GM12892 (cell line): ENCODE data around the gene PVR. TPM values are rescaled to one million over a fixed set of nuclear protein-coding genes. Genes with fewer than 3 reads are reported as not detected.

Source experiments
- DNase-seq: peaks from one replicate; pipeline ENCODE4 v3.0.0; 2011; ENCODE audit not compliant: insufficient read length
- FAIRE-seq: peaks from 2 replicates; lab custom pipeline; 2011; peaks lifted over from hg19 to GRCh38; lab: Jason Lieb, UNC
- POLR2A ChIP-seq: IDR thresholded peaks from 2 replicates; pipeline ENCODE4 v1.6.1; 2011; ENCODE audit warnings: low read depth, low read length, control low read depth
- POLR2AphosphoS5 ChIP-seq: IDR thresholded peaks from 2 replicates; pipeline ENCODE4 v1.6.1; 2011; ENCODE audit warnings: low read depth, low read length, control low read depth
- TAF1 ChIP-seq: IDR thresholded peaks from 2 replicates; pipeline ENCODE4 v1.6.1; 2011; ENCODE audit warnings: low read depth, mild to moderate bottlenecking, control low read depth, low read length, borderline replicate concordance
- polyA plus RNA-seq: library from polyadenylated mRNA; unstranded; fragments of >200 nt; gene quantifications from one replicate; pipeline ENCODE4 v1.2.1, GENCODE V29; 2012; ENCODE audit warnings: missing spikeins, inconsistent platforms; ENCODE audit not compliant: missing spikeins

PVR gene, protein sequence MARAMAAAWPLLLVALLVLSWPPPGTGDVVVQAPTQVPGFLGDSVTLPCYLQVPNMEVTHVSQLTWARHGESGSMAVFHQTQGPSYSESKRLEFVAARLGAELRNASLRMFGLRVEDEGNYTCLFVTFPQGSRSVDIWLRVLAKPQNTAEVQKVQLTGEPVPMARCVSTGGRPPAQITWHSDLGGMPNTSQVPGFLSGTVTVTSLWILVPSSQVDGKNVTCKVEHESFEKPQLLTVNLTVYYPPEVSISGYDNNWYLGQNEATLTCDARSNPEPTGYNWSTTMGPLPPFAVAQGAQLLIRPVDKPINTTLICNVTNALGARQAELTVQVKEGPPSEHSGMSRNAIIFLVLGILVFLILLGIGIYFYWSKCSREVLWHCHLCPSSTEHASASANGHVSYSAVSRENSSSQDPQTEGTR
- not detected for polyA plus RNA-seq

DNA sequence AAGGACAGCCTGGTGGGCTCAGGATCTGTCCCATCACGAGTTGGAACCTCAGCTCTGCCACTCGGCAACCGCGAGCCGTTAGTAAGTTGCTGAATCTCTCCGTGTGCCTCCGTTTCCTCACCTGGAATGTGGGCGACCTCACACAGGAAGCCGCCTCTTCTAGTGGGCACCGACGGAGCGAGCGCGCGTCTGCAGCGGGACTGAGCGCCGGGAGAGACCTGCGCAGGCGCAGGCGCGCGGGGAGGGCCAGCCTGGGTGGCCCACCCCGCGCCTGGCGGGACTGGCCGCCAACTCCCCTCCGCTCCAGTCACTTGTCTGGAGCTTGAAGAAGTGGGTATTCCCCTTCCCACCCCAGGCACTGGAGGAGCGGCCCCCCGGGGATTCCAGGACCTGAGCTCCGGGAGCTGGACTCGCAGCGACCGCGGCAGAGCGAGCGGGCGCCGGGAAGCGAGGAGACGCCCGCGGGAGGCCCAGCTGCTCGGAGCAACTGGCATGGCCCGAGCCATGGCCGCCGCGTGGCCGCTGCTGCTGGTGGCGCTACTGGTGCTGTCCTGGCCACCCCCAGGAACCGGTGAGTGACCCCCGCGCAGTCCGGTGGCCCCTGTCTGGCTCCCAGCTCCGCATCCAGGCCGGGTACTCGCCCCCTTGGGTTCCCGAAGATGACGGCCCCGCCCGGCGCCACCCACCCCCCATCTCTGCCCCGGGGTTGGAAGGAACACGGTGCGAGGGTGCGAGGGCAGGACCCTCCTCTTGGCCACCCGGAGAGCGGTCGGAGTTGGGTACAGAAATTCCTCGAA, at the start of gene PVR:
Gene PVR (plus strand): TSS at position 306 of the 797 bp plus-strand sequence. CDS start 187 bp downstream, at position 493.
- TF ChIP-seq TAF1 (no peak), POLR2A (no peak), POLR2AphosphoS5 (no peak)
- FAIRE-seq (no peak), DNase-seq (no peak)

DNA sequence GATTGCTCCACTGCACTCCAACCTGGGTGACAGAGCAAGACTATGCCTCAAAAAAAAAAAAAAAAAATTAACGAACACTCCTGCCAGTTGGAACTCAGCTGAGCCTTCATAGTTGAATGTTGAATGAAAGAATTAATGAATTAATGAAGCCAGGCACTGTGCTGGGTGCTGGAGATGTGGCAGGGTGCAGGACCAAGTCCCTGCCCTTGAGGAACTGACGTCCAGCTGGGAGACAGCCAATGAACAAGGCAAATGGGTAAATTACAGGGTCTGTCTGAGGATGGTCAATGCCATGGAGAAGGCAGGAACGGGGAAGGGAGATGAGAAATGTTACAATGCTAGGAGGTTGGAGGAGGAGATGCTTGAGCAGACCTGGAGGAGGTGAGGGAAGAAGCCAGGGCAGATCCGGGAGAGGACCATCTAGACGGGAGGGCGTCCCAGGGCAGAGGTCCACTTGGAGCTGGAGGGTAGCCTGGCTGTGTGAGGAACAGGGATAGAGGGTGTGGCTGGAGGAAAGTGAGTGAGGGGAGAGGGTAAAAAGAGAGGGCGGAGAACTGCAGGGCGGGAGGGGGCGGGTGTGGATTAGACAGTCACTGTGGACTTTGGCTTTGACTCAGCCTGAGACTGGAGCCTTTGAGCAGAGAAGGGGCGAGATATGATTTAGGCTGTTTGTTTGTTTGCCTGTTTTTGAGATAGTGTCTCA, 47.1 kb upstream of the PVR start:
- no peak for TF ChIP-seq POLR2AphosphoS5
- FAIRE-seq (no peak), DNase-seq (no peak)

DNA sequence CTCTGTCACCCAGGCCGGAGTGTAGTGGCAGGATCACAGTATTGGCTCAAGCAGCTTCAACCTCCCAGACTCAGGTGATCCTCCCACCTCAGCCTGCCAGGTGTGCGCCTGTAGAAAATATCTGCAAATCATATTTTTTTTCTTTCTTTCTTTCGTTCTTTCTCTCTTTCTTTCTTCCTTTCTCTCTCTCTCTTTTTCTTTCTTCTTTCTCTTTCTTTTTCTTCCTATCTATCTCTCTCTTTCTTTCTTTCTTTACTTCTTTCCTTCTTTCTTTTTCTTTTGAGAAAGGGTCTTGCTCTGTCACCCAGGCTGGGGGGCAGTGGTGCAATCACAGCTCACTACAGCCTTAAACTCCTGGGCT, 46.6 kb upstream of the PVR start:
- FAIRE-seq (no peak), DNase-seq (no peak)
- TF ChIP-seq TAF1: no peak

DNA sequence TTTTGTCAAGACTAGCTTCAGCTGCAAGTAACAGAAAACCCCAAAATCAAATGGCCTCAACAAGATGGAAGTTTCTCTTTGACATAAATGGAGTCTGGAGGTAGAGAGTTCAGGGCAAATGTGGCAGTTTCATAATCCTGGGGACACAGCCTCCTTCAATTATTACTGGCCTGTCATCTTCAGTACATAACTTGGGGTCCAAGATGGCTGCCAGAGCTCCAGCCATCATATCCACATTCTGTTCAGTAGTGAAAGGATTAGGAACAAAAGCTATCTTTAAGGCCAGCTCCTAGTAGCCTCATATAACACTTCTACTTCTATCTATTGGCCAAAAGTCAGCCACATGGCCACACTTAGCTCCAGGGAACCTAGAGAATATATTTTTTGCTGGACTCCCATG, 45.4 kb upstream of the PVR start:
- DNase-seq: no peak
- FAIRE-seq: no peak
- TF ChIP-seq TAF1 (no peak), POLR2A (no peak), POLR2AphosphoS5 (no peak)

DNA sequence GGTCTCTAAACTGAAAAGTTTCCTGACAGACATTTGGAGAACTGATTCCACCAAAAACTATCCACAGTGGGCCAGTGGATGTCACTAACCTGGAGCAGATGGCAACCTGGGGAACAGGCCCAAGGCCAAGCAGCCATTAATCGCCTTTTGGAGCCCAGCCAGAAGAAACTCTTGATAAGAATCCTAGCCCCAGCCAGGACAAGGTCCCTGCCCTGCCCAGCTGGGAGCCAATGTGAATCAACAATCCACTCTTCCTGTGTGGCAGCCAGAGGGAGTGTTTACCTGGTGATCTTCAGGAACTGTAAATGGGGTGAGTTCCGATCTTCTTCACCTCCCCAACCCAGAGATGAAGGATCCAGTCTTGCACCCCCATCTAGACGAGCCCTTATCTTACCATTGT, 44.8 kb upstream of the PVR start:
- DNase-seq: no peak
- no peak for FAIRE-seq
- TF ChIP-seq POLR2A (no peak), TAF1 (no peak), POLR2AphosphoS5 (no peak)

DNA sequence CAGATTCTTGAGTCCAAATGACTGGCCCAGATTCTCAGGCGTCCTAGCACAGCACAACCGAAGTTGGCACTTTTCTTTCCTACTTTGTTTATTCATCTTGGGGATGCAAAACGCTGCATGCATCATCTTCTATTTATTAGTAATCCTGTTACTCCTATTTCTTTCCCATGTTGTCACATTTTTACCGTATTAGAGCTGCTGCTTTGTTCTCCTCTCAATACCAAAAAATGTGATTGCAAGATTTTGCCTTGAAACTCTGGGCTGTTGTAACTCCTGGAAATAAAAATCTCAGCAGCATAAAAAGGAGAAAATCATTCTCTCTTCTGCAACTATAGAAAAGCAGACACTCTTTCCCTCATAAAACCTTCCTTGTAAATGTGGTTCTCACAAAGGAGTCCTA, 43.2 kb upstream of the PVR start:
- DNase-seq (no peak), FAIRE-seq (no peak)
- TF ChIP-seq POLR2A (no peak), POLR2AphosphoS5 (no peak), TAF1 (no peak)

DNA sequence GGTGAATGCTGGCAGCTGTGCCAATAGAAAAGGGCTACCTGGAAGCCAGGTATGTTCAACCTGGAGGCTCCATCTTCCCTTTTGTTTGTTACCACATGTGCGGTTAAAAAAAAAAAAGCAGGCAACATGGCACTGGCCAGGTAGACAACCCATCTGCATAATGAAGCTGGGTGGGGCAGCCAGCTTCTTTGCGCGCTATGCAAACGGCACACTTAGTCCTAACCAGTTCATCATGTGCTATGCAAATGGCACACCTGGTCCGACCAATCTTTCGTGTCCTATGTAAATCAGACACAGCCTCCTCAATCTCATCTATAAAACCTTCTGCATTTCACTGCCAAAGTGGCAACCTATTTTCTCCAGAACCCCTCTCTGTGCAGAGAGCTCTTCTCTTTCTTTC, 41.6 kb upstream of the PVR start:
- DNase-seq (no peak), FAIRE-seq (no peak)

DNA sequence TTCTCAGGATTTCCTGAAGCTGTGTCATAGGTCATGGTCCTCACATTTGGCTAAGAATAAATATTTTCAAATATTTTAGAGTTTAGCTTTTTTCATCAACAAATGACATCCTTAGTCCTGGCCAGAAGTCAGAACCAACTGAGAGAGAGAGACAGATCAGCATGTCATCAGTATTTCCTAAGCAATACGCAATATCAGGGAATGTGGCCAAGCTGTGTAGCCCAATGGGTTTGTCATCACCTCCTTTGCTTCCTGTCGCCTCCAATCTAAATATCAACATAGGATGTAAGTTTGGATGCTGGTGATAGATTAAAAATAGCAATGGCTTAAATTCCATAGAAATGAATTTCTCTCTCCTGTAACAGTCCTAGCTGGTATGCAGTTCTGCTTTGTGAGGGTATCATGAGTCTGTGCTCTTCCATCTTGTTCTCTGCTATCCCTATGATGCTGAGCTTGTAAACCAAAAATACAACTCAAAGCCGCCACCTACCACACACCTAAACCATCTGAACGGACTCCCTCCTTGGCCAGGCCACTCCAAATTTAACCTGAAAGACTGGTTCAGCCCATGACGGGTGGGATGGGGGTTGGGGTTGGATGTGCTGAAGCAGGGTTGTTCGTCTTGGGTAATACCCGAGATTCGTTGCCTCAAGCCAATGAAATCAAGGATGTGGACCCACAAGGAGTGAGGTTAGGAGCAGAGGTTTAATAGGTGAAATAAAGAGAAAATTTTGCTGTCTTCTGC, 40.3 kb upstream of the PVR start:
- no peak for DNase-seq
- FAIRE-seq: no peak
- TF ChIP-seq POLR2AphosphoS5 (no peak), TAF1 (no peak), POLR2A (no peak)

More for the DNA sequence above, 41.6 kb upstream of the PVR start:
- TF ChIP-seq TAF1 (no peak), POLR2AphosphoS5 (no peak), POLR2A (no peak)

DNA sequence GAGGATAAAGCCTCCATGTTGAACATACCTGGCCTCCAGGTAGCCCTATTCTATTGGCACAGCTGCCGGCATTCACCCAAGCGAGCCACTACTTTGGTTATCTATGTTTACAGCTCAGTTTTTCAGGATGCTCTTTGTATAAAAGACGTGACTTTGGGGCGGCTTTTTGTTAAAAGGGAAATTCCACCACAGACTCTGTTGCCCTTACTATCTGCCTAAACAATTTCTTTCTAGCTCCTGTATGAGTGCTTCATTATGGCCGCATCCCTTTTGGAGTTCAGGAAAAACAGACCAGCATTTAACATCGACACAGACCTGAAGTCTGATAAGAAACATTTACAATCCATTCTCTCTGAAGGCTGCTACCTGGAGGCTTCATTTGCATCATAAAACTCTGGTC, 39.5 kb upstream of the PVR start:
- TF ChIP-seq TAF1 (no peak), POLR2AphosphoS5 (no peak), POLR2A (no peak)
- no peak for DNase-seq
- FAIRE-seq: no peak

DNA sequence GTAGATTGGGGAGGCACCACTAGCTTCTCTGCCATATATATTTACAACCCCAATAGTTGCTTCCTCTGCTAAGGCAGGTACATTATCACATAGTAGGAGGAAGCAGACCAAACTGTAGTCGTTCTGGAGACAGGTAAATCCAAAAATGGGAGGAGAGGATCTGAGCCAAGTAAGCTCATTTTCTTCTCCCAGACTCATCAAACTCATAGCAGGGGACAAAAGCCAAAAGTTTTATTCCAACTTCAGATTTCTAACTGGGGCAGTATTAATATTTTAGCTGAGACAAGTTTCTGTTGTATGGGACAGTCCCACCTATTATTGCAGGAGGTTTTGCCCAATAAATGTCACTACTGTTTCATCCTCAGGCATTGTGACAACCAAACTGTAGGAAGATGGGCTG, 38.2 kb upstream of the PVR start:
- DNase-seq (no peak), FAIRE-seq (no peak)
- TF ChIP-seq POLR2A: no peak
- TF ChIP-seq TAF1: no peak
- no peak for TF ChIP-seq POLR2AphosphoS5

DNA sequence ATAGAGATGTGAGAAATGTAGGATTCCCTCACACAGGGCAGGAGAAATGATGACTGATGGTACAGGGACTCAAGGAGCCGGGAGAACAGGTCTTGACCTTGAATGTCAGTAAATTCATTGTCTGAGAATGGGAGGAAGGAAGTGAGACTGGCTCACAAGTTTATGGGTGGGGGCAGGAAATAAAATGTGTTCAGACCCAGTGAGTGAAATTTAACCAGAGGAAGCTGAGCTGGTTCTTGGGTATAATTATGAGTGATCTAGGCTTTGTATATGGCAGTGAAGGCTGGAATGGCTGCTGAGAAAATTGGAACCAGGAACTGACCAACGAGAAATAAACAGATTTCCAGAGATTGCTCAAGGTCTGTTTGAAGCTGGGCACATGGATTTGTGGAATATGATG, 36.7 kb upstream of the PVR start:
- FAIRE-seq (no peak), DNase-seq (no peak)
- TF ChIP-seq TAF1 (no peak), POLR2AphosphoS5 (no peak), POLR2A (no peak)
